HepG2 (cell line): ENCODE results near the gene HELZ2. TPM values are rescaled to one million over a fixed set of nuclear protein-coding genes. Genes with fewer than 3 reads are reported as not detected.

Source experiments
- ATF7 ChIP-seq, 2 experiments: fragments of 450-650 bp in 1 of 2; sonication (generic) in 1 of 2; formaldehyde crosslinking in 1 of 2; IDR thresholded peaks; 2 replicates each; pipeline versions ENCODE4 v1.4.0 to v1.6.1; 2016 to 2020; ENCODE audit warnings: antibody characterized with exemption in 1 of 2, mild to moderate bottlenecking in 1 of 2, missing genetic modification reagents in 1 of 2
- FOXO1 ChIP-seq: sonication (generic); formaldehyde crosslinking; IDR thresholded peaks from 2 replicates; pipeline ENCODE4 v1.4.0; 2020; ENCODE audit warnings: missing genetic modification reagents
- GABPB1 ChIP-seq: IDR thresholded peaks from 2 replicates; pipeline ENCODE4 v1.6.1; 2016; ENCODE audit warnings: mild to moderate bottlenecking, missing genetic modification reagents, moderate library complexity, missing compliant biosample characterization
- GMEB2 ChIP-seq: IDR thresholded peaks from 2 replicates; pipeline ENCODE4 v1.6.1; 2016; ENCODE audit warnings: missing biosample characterization, missing genetic modification reagents, low read depth
- SKI ChIP-seq: fragments of 450-650 bp; IDR thresholded peaks from one replicate; pipeline ENCODE4 v1.6.1; 2018; ENCODE audit warnings: mild to moderate bottlenecking; ENCODE audit not compliant: partially characterized antibody
- polyA plus RNA-seq, 8 experiments: library from polyadenylated mRNA; depleted of rRNA in 3 of 8; stranded (reverse) in 7 of 8; unstranded in 1 of 8; fragments of >200 nt; fragmentation: Illumina TruSeq in 4 of 8; extraction: Trizol in 4 of 8; gene quantifications; 2 replicates each; pipeline versions ENCODE4 v1.2.1 to v1.2.3, GENCODE V29; 2011 to 2016; ENCODE audit warnings: low read depth in 4 of 8, missing spikeins in 1 of 8, mixed read lengths in 1 of 8; ENCODE audit not compliant: insufficient read depth in 1 of 8
- total RNA-seq, 5 experiments: library from RNA; depleted of rRNA; stranded (reverse); fragments of >200 nt; fragmentation: Illumina TruSeq; extraction: Trizol; gene quantifications; 2 replicates each; pipeline ENCODE4 v1.2.3, GENCODE V29; 2016; ENCODE audit warnings: low read depth in 1 of 5
- TF ChIP-seq, protein P1 (sequence below): sonication (generic); formaldehyde crosslinking; IDR thresholded peaks from 2 replicates; pipeline ENCODE4 v1.4.0; 2020; ENCODE audit warnings: missing genetic modification reagents, borderline replicate concordance

HELZ2 gene
- total and polyA plus RNA-seq, 2 of the 13 experiments (the other 11 are each of a cell fraction or from before 2014, with no cell fraction given): 9.6 to 10.1 TPM

- TF ChIP-seq, protein P1, sequence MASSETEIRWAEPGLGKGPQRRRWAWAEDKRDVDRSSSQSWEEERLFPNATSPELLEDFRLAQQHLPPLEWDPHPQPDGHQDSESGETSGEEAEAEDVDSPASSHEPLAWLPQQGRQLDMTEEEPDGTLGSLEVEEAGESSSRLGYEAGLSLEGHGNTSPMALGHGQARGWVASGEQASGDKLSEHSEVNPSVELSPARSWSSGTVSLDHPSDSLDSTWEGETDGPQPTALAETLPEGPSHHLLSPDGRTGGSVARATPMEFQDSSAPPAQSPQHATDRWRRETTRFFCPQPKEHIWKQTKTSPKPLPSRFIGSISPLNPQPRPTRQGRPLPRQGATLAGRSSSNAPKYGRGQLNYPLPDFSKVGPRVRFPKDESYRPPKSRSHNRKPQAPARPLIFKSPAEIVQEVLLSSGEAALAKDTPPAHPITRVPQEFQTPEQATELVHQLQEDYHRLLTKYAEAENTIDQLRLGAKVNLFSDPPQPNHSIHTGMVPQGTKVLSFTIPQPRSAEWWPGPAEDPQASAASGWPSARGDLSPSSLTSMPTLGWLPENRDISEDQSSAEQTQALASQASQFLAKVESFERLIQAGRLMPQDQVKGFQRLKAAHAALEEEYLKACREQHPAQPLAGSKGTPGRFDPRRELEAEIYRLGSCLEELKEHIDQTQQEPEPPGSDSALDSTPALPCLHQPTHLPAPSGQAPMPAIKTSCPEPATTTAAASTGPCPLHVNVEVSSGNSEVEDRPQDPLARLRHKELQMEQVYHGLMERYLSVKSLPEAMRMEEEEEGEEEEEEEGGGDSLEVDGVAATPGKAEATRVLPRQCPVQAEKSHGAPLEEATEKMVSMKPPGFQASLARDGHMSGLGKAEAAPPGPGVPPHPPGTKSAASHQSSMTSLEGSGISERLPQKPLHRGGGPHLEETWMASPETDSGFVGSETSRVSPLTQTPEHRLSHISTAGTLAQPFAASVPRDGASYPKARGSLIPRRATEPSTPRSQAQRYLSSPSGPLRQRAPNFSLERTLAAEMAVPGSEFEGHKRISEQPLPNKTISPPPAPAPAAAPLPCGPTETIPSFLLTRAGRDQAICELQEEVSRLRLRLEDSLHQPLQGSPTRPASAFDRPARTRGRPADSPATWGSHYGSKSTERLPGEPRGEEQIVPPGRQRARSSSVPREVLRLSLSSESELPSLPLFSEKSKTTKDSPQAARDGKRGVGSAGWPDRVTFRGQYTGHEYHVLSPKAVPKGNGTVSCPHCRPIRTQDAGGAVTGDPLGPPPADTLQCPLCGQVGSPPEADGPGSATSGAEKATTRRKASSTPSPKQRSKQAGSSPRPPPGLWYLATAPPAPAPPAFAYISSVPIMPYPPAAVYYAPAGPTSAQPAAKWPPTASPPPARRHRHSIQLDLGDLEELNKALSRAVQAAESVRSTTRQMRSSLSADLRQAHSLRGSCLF (CRISPR knock-in tag): no peak
- peak; percentile 61 for TF ChIP-seq SKI
- 0 out of 2 replicates have a peak, but pooled peaks have one; percentile 31 for TF ChIP-seq GMEB2
- peak; percentile 52; the same call in 1 of the 2 replicates for TF ChIP-seq FOXO1 (CRISPR knock-in tag)
- peak; percentile 37 for TF ChIP-seq GABPB1 (CRISPR knock-in tag)
- no peak for TF ChIP-seq ATF7 (IDR thresholded peaks at IDR 0.05)
- peak; percentile 56; the same call in 1 of the 2 replicates for TF ChIP-seq ATF7 (CRISPR knock-in tag; IDR thresholded peaks at IDR 0.05)
- TF ChIP-seq, all 625 proteins: peak for 121
These were observed 6.9 kb upstream of the HELZ2 start (continued) for GRCh38 chr20:63580796-63581461.
